G401.6 (cell line): Measurements from ENCODE around the gene IGIP.
A peak's percentile ranks its signal among the peaks of the same experiment; 100 is the strongest.

Experiments
- FAIRE-seq: peaks from 2 replicates; lab custom pipeline; 2012; peaks lifted over from hg19 to GRCh38; lab: Jason Lieb, UNC

IGIP gene

DNA sequence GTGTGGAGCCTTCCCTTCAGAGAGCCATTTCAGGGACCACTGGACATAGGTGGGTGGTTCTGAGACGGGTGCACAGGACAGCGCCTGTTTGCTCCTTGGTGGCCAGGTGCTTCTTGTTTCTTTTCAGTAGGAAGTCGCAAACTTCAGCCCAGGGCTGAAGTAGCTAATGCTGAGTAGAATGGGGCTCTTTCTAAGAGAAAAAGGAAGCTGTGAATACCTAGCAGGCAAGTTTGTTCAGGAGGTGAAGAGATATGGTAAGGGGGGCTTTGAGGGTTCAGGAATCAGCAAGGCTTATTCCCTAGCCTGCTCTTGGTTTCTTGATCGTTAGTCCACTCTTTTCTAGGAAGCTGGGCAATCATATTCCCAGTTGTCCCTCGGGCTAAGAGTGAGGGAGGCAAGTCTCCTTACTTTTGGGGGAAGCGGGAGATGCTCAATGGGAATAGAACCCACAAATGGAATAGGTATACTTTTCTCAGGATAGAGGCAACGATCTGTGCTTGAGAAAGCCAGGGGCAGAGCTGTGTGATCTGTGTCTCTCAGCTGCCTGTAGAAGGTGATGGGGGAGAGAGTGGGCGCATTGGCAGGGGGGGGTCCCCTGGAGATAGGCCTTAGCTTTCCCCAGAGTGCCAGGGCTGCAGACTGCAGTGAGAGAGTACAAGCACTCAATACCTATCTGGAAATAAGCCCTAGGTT lies 13.7 kb upstream of the IGIP start:
- FAIRE-seq = no peak

DNA sequence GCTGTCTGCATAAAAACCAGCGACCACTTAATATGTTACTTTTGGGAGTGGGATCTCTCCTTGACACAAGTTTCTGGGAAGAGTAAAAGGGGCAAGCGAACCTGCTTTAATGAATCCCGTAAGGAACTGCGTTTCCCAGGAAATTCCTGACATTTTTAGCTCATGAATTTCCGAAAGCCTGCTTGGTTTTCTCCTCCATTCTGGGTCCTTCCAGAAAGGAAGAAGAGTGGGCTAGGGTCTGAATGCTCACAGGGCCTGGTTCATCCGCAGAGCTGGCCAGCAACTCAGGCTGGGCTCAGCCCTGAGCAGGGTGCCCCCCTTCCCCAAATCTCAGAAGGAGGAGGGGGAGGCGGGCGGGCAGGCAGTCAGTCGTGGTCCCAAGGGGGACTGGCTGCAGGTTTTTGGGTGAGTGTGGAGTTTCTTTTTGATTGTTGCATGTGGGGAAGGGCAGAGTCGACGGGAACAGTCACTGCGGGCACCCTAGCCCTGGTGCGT lies 13.0 kb upstream of the IGIP start:
- FAIRE-seq = no peak

DNA sequence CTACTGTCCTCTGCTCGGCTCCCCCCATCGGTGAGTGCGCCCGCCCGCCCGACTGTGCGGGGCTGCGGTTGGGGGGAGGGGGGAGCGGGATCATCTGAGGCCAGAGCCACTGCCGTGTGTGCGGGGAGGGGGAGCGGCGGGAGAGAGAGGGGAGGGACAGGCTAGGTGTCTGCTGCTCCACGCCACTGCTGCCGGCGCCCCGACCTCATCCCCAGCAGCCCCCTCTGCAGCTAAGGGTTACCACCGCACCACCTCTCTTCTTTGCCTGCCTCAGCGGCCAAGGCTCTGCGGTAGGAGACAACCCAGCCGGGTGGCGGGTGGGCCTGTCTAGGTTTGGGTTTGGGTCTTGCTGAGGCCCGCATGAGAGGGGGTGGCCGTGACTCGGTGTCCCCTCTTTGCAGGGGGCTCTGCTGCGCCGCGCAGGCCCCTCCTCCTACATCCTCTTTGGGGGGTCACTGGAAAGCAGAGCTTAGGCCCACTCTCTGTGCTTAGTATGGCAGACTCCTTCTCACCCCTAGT lies 12.5 kb upstream of the IGIP start:
- FAIRE-seq = no peak

DNA sequence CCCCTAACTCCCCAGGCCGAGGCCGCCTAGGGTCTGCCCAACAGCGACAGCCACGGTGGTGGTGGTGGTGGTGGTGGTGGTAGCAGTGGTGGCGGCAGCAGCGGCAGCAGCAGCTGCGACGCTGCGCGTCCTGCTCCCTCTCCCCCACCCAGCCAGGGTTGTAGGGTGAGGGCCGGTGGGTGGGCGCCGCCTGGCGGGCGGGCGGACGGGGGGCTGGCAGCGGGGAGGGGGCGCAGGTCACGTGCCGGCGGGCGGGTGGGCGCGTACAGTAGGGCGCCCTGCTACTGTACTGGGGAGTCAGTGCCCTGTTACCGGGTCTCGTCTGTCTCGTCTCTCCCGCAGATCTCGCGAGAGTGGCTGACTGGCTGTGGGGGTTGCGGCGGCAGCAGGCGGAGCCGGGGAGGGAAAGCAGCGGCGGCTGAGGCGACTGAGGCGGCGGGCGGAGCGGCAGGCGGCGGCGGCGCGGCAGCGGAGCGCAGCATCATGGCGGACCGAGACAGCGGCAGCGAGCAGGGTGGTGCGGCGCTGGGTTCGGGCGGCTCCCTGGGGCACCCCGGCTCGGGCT lies 12.0 kb upstream of the IGIP start, which contains the start of gene PURA:
Gene PURA (plus strand): TSS at position 411 of the 565 bp plus-strand sequence. CDS start 73 bp downstream, at position 484.
- no peak for FAIRE-seq

DNA sequence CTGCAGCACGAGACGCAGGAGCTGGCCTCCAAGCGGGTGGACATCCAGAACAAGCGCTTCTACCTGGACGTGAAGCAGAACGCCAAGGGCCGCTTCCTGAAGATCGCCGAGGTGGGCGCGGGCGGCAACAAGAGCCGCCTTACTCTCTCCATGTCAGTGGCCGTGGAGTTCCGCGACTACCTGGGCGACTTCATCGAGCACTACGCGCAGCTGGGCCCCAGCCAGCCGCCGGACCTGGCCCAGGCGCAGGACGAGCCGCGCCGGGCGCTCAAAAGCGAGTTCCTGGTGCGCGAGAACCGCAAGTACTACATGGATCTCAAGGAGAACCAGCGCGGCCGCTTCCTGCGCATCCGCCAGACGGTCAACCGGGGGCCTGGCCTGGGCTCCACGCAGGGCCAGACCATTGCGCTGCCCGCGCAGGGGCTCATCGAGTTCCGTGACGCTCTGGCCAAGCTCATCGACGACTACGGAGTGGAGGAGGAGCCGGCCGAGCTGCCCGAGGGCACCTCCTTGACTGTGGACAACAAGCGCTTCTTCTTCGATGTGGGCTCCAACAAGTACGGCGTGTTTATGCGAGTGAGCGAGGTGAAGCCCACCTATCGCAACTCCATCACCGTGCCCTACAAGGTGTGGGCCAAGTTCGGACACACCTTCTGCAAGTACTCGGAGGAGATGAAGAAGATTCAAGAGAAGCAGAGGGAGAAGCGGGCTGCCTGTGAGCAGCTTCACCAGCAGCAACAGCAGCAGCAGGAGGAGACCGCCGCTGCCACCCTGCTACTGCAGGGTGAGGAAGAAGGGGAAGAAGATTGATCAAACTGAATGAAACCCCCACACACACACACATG lies 11.2 kb upstream of the IGIP start:
- no peak for FAIRE-seq

DNA sequence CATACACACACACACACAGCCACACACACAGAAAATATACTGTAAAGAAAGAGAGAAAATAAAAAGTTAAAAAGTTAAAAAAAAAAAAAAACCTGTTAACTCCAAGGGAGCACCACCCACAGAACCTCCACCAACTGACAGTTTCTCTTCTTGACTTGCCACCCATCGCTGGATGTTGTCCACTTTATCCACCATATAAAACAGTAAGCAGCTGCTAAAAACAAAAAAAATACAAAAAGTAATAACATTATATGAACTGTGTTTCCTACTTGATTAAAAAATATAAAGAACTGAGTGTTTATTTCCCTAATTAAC lies 10.6 kb upstream of the IGIP start:
- FAIRE-seq = no peak

DNA sequence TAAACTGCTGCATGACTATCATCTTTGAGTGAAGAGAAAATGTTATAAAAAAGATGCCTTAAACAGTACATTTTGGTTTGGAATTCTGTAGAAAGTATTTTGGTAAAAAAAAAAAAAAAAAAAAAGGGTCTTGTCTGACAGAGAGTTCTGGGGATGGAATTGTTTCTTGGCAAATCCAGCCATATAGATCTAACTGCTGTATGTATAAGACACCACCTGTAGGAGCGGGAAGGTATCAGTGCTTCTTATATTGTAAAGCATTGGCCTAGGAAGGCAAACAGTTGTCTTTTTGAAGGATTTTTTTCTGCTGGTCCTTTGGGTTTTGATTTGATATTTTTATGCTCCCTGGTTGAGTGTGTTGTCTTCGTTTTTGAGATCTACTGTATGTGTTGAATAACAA lies 9.0 kb upstream of the IGIP start:
- FAIRE-seq = peak; percentile 76

DNA sequence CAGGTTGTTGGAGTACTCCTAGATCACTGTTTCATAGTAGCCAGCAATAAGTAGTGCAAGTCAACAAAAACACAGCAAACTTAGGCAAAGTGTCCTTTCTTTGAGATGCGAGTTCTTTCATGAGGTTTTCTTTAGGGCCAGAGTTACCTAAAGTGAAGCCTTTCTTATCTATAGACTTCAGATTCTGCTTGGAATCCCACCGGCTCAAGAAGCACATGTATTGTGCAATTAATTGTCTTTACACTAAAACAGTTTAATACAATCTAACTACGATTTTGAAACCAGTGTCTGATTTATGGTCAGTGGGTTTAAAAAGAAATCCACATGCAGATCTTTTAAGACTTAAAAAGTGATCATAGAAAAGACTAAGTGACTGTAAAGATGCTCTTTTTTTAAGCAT lies 8.2 kb upstream of the IGIP start:
- no peak for FAIRE-seq

DNA sequence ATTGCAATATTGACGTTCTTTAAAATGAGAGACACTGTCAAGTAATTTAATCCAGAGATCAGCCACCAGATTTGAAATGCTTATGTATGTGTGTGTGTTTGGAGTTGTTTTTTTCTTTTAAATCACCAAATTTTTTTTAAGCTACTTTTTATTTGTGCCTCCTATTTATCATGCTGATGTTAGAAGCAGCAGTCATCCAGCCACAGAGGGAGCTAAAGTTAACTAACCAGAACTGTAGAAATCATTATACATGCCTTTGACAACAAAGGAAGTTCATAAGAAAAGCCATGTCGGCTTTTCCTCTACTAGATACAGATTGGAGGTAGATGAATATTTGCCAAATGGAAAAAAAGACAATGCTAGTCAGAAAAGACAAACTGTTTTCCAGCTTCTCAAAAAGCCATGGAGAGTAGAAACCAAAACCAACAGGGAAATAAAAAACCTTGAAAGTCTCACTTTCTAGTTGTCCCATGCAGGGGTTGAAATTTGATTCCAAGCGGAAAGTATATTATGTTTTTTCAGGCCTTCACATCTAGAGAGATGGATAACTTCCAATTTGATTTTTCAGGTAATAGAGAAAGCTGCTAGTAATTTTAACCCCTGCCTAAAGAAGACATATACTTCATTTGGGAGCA lies 7.3 kb upstream of the IGIP start:
- FAIRE-seq = peak; percentile 85

DNA sequence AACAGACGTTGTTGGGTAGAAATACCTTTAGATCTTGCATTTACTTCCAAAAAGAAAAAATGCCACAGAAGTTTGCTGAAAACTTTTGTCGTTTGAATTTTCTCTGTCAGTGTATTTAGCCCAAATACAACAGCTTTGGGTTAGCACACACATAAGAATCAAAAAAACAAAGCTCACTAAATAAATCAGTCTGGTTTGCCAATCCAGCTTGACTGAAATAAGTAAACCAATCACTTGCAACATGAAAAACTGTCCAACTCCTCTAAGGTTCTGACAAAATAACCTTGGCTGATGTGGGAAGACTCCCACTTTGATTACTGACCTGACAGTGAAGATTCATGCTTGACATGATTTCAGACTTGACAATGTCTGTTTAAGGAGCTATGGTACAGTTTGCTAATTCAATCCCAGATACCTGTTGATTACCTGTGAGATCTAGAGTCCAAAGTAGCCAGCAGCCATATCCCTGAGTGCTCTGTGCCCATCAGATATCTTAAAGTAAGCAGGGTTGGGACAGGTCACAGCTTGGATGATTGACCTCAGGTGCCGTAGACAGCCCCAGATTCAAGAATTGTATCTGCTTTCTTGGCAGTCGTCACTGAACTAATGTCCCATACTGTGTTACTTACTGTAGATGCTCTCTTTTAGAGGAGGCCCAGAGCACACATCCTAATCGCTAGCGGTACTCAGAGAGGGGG lies 727 bp downstream of the IGIP start:
- no peak for FAIRE-seq

DNA sequence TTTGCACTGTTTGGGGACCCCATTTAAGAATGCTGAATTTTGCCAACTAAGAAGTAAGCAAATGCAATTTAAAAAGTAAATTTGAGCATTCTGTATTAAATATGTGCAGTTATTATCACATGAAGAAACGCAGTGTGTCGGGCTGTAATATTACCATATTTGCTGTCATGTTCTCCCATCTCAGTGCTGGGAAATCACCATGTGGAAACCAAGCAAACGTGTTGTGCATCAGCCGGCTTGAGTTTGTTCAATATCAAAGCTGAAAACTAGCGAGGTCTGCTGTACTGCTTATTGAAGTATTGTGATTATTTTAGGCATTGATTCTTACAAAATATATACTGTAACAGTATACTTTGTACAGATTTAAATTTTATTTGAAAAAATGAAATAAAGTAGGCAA lies 2.6 kb downstream of the IGIP start:
- FAIRE-seq = no peak

DNA sequence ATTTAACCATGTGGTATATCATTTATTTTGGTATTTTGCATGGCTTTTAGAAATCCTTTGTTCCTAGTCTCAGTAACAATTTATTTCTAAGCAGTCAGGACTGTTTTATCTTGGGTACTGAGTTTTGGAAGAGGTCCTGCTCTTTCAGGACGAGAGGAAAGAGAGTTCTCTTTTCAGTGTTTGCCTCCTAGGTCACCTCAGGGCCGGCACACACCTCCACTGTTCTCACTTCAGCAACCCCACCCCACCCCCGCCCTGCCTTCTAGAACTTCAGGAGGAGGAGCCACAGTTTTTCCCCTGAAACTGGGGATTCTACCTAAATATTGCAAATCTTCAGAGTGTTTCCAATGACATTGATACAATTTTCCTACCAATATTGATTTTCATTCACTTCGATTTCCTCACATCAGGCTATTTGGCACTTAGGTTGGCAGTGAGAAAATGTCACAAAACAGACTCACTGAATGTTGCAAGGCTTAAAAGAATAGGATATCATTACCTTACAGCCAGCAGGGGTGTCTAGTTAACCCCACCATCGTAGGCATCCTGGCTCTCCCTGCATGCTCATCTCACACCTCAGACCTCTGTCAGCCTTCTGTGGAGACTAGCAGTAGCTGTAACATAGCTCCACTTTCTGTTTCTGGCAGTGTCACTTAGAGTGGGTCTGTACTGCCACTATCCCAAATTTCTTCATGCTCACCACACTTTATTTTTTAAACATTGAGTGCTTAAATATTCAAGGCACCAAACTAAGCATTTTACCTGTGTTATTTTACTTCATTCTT lies 5.4 kb downstream of the IGIP start:
- no peak for FAIRE-seq

DNA sequence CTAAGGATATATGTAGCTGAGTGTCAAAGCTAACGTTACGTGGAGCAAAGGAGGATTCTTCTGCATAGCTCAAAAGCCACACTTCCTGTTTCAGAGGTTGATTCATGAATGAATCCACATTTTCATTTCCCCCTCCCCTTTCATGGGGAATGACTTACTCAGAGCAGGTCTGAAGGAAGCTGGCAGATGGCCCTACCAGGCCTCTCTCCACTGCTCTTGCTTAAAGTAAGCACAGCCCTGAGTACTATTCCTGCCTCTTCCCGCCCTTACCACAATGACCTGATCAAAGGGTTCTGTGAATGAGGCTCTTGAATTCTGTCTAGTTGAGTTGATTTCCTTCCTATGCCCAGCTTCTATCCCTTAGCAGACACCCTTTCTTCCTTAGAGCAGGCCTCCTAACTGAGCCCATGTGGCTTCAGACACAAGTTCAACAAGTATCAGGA lies 6.3 kb downstream of the IGIP start:
- FAIRE-seq = no peak

DNA sequence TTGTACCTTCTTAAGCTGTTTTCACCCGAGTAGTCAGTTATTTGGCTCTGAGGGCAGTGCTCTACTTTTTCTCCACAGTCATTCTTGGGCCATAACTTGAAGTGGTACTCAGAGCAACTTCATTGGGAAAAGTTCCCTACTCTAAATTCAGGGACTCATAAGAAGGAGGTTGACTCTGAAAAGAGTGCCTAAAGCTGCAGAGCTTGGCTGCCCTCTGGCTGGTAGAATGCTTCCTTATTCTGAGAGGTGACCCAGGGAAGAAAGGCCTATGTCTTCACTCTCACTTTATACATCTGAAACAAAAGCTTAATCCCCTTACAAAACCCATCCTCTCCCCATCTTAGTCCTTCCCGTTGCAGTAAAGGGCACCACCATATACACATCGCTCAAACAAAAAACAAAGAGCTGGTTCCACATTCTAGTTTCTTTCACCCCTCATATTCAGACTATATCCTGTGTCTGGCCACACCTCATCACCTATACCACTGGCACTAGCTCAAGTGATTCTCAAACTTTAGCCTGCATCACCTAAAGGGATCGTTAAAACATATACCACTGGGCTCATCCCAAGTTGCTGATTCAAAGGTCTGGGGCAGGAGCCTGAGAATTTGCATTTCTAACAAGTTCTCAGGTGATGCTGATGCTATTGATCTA lies 7.9 kb downstream of the IGIP start:
- FAIRE-seq = no peak

DNA sequence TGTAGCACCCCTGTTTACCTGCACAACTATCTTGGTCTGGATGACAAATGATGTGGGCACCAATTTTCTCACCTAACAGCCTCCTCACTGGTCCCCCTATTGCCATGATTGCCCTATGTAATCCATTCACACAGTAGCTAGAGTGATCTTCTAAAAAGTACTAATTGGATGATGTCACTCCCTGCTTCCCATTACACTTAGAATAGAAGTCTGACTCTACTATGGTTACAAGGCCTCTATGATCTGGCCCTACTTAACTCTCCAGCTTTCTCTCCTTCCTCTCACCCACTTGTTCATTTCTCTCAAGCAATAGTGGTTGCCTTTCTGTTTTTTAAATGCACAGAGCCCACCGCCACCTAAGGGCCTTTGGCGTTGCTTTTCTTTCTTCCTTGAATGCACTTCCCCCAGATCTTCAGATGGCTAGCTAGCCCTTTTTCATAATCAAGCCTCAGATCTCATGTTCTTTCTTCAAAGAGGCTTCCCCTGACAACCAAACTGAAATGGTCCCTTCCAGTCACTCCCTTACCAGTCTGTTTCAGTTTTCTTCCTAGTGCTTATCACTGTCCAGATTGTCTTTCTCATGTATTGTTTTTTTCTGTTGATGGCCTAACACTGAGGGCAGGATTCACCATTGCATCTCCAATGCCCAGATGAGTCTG lies 8.7 kb downstream of the IGIP start:
- FAIRE-seq = no peak

DNA sequence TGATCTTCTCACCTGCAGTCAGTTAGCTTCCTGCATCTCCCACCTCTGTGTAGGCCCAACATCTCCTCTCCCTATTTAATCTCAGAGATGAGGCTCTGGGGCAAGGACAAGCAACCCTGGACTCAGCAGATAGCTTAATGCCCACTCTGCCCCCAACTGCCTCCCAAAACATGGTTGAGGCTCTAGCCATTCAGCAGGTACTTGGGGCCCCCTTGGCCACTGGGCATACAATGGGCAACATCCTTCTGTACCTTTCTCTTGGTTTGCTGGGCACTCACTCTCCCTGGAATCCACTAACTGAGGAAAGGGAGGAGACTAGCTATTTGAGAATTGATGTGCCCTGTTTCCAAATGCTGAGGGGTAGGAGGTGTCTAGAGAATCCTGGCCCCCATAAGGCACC lies 9.4 kb downstream of the IGIP start:
- no peak for FAIRE-seq

DNA sequence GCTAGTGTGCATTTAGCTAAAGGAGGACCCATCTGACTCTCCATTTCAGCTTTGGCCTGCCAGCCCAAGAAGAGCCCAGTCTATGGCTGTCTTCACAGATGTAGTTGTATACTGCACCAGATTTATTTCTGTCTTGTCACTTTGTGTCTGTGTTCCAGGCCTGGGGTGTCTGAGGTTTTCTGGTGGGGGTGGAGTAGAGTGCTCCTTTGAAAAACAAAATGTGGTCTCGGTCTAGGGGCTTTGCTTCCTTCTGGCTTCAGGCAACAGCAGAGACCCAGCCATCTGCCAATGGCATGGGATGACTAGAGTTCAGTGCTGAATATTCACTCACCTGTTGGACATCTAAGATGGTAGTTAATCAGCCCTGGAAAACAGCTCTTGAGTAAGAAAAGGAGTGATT lies 10.9 kb downstream of the IGIP start:
- no peak for FAIRE-seq

DNA sequence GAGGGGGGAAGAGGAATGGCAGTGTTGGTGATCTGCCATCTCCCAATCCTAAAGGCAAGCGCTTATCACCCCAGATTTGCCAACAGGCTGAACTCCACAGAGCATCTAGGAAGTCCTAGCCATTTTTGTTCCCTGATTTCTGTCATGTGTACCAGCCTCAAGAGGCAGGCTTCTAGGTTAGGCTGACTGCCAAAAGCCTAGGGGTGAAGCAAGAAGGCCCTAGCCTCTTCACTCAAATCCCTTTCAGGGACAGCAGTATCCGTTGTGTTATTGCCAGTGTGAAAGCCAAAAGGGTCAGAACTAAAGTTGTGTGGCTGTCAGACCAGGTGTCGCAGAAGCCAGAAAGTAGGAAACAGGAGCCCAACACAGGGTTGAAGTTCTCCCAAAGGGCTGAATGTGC lies 14.7 kb downstream of the IGIP start:
- FAIRE-seq = no peak

DNA sequence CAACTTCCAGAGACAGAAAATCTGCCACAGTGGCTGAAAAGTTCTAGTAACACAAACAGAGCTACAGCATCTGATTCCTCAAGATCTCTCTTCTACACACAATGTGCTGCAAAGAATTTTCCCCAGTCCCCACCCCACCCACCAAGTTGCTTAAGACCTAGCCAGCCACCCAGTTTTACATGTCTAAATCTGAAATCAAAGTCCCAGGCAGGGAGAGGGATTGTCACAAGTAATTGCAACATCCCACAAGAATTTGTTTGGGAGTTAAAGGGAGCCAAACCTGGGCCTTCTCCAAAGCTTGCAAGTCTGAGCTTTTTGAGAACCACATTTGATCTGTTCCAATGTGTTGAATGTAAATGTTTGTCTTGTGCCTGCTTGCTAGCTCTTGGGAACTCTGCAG lies 15.5 kb downstream of the IGIP start:
- no peak for FAIRE-seq

DNA sequence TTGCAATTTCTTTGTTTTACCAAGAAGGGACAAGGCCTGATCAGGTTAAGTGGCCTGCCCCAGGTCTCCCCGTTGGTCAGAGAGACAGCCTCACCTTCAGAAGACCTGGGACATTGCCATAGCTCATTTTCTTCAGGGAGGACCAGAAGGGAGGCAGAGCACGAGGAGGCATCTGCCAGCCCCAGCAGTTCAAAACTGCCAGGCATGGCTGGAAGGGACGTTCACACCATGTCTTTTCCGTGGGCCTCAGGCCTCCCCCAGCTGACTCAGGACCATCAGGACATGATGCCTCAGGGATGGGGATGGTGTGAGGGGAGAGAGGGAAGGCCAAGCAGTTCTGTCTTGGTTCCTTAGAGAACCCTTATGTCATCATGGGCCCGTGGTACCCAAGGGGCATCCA lies 16.5 kb downstream of the IGIP start:
- FAIRE-seq = no peak
